NCI-H1436 (cell line): ENCODE measurements around the gene MYH15.

Experiments
- DNase-seq: peaks from one replicate; lab custom pipeline; 2025; lab: John Stamatoyannopoulos, UW

The MYH15 gene

GRCh38 chr3:108472001-108472591 is 38.3 kb downstream of the MYH15 start:
- DNase-seq, result no peak

- no peak for DNase-seq
These were observed 39.0 kb downstream of the MYH15 start for GRCh38 chr3:108471426-108471825.

GRCh38 chr3:108469126-108469525 is 41.3 kb downstream of the MYH15 start:
- no peak for DNase-seq

GRCh38 chr3:108468577-108468976 is 41.8 kb downstream of the MYH15 start:
- DNase-seq, result no peak

GRCh38 chr3:108462899-108463298 is 47.5 kb downstream of the MYH15 start:
- DNase-seq, result no peak

- no peak for DNase-seq
These were observed 48.7 kb downstream of the MYH15 start for GRCh38 chr3:108461661-108462111.

- no peak for DNase-seq
These were observed 51.2 kb downstream of the MYH15 start for GRCh38 chr3:108459225-108459624.

GRCh38 chr3:108455212-108455705 is 55.1 kb downstream of the MYH15 start:
- DNase-seq, result no peak

GRCh38 chr3:108453565-108453964 is 56.8 kb downstream of the MYH15 start:
- DNase-seq, result no peak

GRCh38 chr3:108450444-108450843 is 60.0 kb downstream of the MYH15 start:
- DNase-seq, result no peak

- no peak for DNase-seq
These were observed 61.8 kb downstream of the MYH15 start for GRCh38 chr3:108448593-108448992.

GRCh38 chr3:108447096-108447847 is 63.1 kb downstream of the MYH15 start:
- no peak for DNase-seq

GRCh38 chr3:108442281-108442680 is 68.1 kb downstream of the MYH15 start:
- DNase-seq, result no peak

- no peak for DNase-seq
These were observed 68.9 kb downstream of the MYH15 start for GRCh38 chr3:108441518-108441917.

GRCh38 chr3:108441071-108441507 is 69.3 kb downstream of the MYH15 start:
- no peak for DNase-seq

GRCh38 chr3:108438542-108438941 is 71.9 kb downstream of the MYH15 start:
- DNase-seq, result no peak

- peak; percentile 64 for DNase-seq
These were observed 73.0 kb downstream of the MYH15 start for GRCh38 chr3:108437439-108437838.

GRCh38 chr3:108433928-108434327 is 76.5 kb downstream of the MYH15 start:
- DNase-seq, result no peak

- DNase-seq, result no peak
These were observed 78.0 kb downstream of the MYH15 start for GRCh38 chr3:108432431-108432830.

GRCh38 chr3:108430540-108430939 is 79.9 kb downstream of the MYH15 start:
- no peak for DNase-seq

GRCh38 chr3:108428586-108428985 is 81.8 kb downstream of the MYH15 start:
- DNase-seq, result no peak

GRCh38 chr3:108420926-108421325 is 89.5 kb downstream of the MYH15 start:
- DNase-seq, result no peak

GRCh38 chr3:108416111-108416869 is 94.1 kb downstream of the MYH15 start:
- DNase-seq, result no peak
